GM23248 (cell line): Measurements from ENCODE around the gene SELENOK. TPM values are rescaled to one million over a fixed set of nuclear protein-coding genes. Genes with fewer than 3 reads are reported as not detected.

Experiments
- DNase-seq: peaks from one replicate; pipeline ENCODE4 v3.0.0-alpha.2; 2015
- H2AFZ ChIP-seq: fragments of 200-600 bp; sonication (generic); 2 replicates; pipeline ENCODE4 v1.6.1; 2016; ENCODE audit warnings: antibody characterized with exemption
- H3F3A ChIP-seq: fragments of 200-600 bp; sonication (generic); 2 replicates; pipeline ENCODE4 v1.6.1; 2016; ENCODE audit warnings: mild to moderate bottlenecking, antibody characterized with exemption, mixed run types; ENCODE audit not compliant: insufficient read depth
- H3K27ac ChIP-seq: fragments of 200-600 bp; sonication (generic); 2 replicates; pipeline ENCODE4 v1.5.1; 2016; ENCODE audit warnings: mild to moderate bottlenecking
- H3K27me3 ChIP-seq: fragments of 200-600 bp; sonication (generic); replicated peaks from 2 replicates; pipeline ENCODE4 v1.6.1; 2016; ENCODE audit warnings: mild to moderate bottlenecking; ENCODE audit not compliant: insufficient read depth
- H3K36me3 ChIP-seq: fragments of 200-600 bp; sonication (generic); 2 replicates; pipeline ENCODE4 v1.6.1; 2016; ENCODE audit warnings: low read depth, mild to moderate bottlenecking
- H3K4me1 ChIP-seq: fragments of 200-600 bp; sonication (generic); 2 replicates; pipeline ENCODE4 v1.6.1; 2016; ENCODE audit warnings: mild to moderate bottlenecking; ENCODE audit not compliant: insufficient read depth
- H3K4me2 ChIP-seq: fragments of 200-600 bp; sonication (generic); one replicate; pipeline ENCODE4 v1.6.1; 2016; ENCODE audit warnings: mild to moderate bottlenecking; ENCODE audit not compliant: unreplicated experiment
- H3K4me3 ChIP-seq: fragments of 200-600 bp; sonication (generic); 2 replicates; pipeline ENCODE4 v1.5.1; 2016; ENCODE audit warnings: mild to moderate bottlenecking
- H3K79me2 ChIP-seq: fragments of 200-600 bp; sonication (generic); 2 replicates; pipeline ENCODE4 v1.6.1; 2016; ENCODE audit warnings: mild to moderate bottlenecking; ENCODE audit not compliant: insufficient read depth
- H3K9ac ChIP-seq: fragments of 200-600 bp; sonication (generic); 2 replicates; pipeline ENCODE4 v1.6.1; 2016; ENCODE audit warnings: mild to moderate bottlenecking
- H3K9me2 ChIP-seq: fragments of 200-600 bp; sonication (generic); 2 replicates; pipeline ENCODE4 v1.6.1; 2016; ENCODE audit warnings: mixed run types, mild to moderate bottlenecking, moderate library complexity; ENCODE audit not compliant: insufficient read depth
- H3K9me3 ChIP-seq: fragments of 200-600 bp; sonication (generic); one replicate; pipeline ENCODE4 v1.6.1; 2017; ENCODE audit warnings: low read depth
- H4K20me1 ChIP-seq: fragments of 200-600 bp; sonication (generic); 2 replicates; pipeline ENCODE4 v1.6.0; 2016; ENCODE audit not compliant: insufficient read depth
- EZH2 ChIP-seq: fragments of 200-600 bp; sonication (generic); IDR thresholded peaks from 2 replicates; pipeline ENCODE4 v1.6.1; 2018; ENCODE audit warnings: antibody characterized with exemption, mild to moderate bottlenecking; ENCODE audit not compliant: insufficient read depth, poor library complexity, severe bottlenecking
- EZH2phosphoT487 ChIP-seq: fragments of 200-600 bp; sonication (generic); IDR thresholded peaks from 2 replicates; pipeline ENCODE4 v1.6.1; 2018; ENCODE audit warnings: antibody characterized with exemption, moderate library complexity, mild to moderate bottlenecking, low read depth; ENCODE audit not compliant: insufficient read depth
- WGBS, 2 experiments: methylation state at CpG; one replicate each; pipeline ENCODE4 v1.1.6; 2015 to 2017; ENCODE audit warnings: low lambda C conversion rate in 2 of 2, low coverage in 1 of 2; ENCODE audit errors: missing lambda C conversion rate in 2 of 2; 5-methylcytosine and 5-hydroxymethylcytosine counted together
- in situ Hi-C: fragments of 300-500 bp; cut with MboI; formaldehyde crosslinking; loops from 2 replicates; pipeline ENCODE4 v1.15.0; 2020
- polyA plus RNA-seq: library from polyadenylated mRNA; unstranded; fragments of >200 nt; fragmentation: Nextera tagmentation; extraction: Ambion mirVana; gene quantifications from 2 replicates; pipeline ENCODE4 v1.2.1, GENCODE V29; 2016
- total RNA-seq: library from RNA; depleted of rRNA; stranded (reverse); fragments of >200 nt; shearing (Covaris generic); gene quantifications from 2 replicates; pipeline ENCODE4 v1.2.3, GENCODE V29; 2014

SELENOK gene
- total and polyA plus RNA-seq, 2 experiments from 2014 or later, result 37.5 to 97.5 TPM

- Histone ChIP-seq H3K4me1 (peaks cover 12% of the 10 kb centered on the region), H3K9me2 (no peaks in the 10 kb centered on the region), H3K36me3 (peaks cover 33% of the 10 kb centered on the region), H2AFZ (no peak overlapping the region), H3K9me3 (no peaks in the 10 kb centered on the region), H4K20me1 (no peaks in the 10 kb centered on the region), H3K4me2 (no peak overlapping the region), H3K79me2 (peaks cover 55% of the 10 kb centered on the region), H3K27me3 (no peaks in the 10 kb centered on the region), H3K9ac (no peak overlapping the region), H3K4me3 (no peak overlapping the region), H3K27ac (no peak overlapping the region), H3F3A (peaks cover 9% of the 10 kb centered on the region)
- WGBS, 2 experiments, result 74 to 76% methylated on average over 4 of the region's 4 CpGs
- no peak for DNase-seq
- in situ Hi-C loops, result loop anchor here (25.0 kb wide), 1 partner anchor 546 kb away; the partner anchor contains the start of gene DCP1A
- TF ChIP-seq EZH2 (no peak), EZH2phosphoT487 (no peak)
Measured at GRCh38 chr3:53883008-53883407, 8.7 kb downstream of the SELENOK start.

GRCh38 chr3:53881691-53882593, 9.7 kb downstream of the SELENOK start, which contains the start of gene ACTR8:
Gene ACTR8 (minus strand): TSS chr3:53882152. CDS start chr3:53882101, 51 bp downstream.
- peak within 1 kb of the TSS; percentile 91 for H2AFZ ChIP-seq
- H3K4me1 ChIP-seq, result peaks cover 12% of the 10 kb centered on the region
- H3K9me3 ChIP-seq, result no peaks in the 10 kb centered on the region
- H3K4me2 ChIP-seq, result peak within 1 kb of the TSS; percentile 95
- H3K4me3 ChIP-seq, result peak within 1 kb of the TSS; percentile 94
- in situ Hi-C loops, result loop anchor here (25.0 kb wide), 1 partner anchor 545 kb away; the partner anchor contains the start of gene DCP1A
- H3K36me3 ChIP-seq, result peaks cover 36% of the 10 kb centered on the region
- no peak for TF ChIP-seq EZH2
- no peak for TF ChIP-seq EZH2phosphoT487
- H3K9me2 ChIP-seq, result no peaks in the 10 kb centered on the region
- H4K20me1 ChIP-seq, result no peaks in the 10 kb centered on the region
- peak within 1 kb of the TSS; percentile 76 for H3K27ac ChIP-seq
- DNase-seq, result peak; percentile 90
- 1% methylated on average over 47 to 56 of the region's 65 CpGs for WGBS, 2 experiments
- no peaks in the 10 kb centered on the region for H3K27me3 ChIP-seq
- H3K9ac ChIP-seq, result peak within 1 kb of the TSS; percentile 92
- peaks cover 9% of the 10 kb centered on the region for H3F3A ChIP-seq
- peaks cover 47% of the 10 kb centered on the region for H3K79me2 ChIP-seq

- peak; percentile 61 for DNase-seq
- TF ChIP-seq EZH2phosphoT487, result no peak
- TF ChIP-seq EZH2, result no peak
- Histone ChIP-seq H4K20me1 (no peaks in the 10 kb centered on the region), H3K4me3 (peak overlapping the region; percentile 94), H3F3A (peaks cover 9% of the 10 kb centered on the region), H3K9ac (peak overlapping the region; percentile 92), H3K4me1 (peaks cover 12% of the 10 kb centered on the region), H3K27me3 (no peaks in the 10 kb centered on the region), H3K9me3 (no peaks in the 10 kb centered on the region), H2AFZ (peak overlapping the region; percentile 91), H3K79me2 (peaks cover 38% of the 10 kb centered on the region), H3K9me2 (no peaks in the 10 kb centered on the region), H3K27ac (peak overlapping the region; percentile 76), H3K36me3 (peaks cover 45% of the 10 kb centered on the region), H3K4me2 (peak overlapping the region; percentile 95)
- in situ Hi-C loops, result loop anchor here (25.0 kb wide), 1 partner anchor 543 kb away; the partner anchor contains the start of gene DCP1A
- 46% methylated on average over 10 of the region's 10 CpGs for WGBS, 2 experiments
Measured at GRCh38 chr3:53880396-53881345, 11.0 kb downstream of the SELENOK start.
